IMR-90 (cell line): ENCODE results near the gene PARL. TPM values are rescaled to one million over a fixed set of nuclear protein-coding genes. Genes with fewer than 3 reads are reported as not detected.

ENCODE experiments used
- ATAC-seq: fragments of 200-7000 bp; cut with Tn5 transposase; 2 replicates; pipeline ENCODE4 v1.9.1; 2020; ENCODE audit warnings: low read depth, mild to moderate bottlenecking, moderate library complexity
- BruUV-seq: library from RNA; stranded (reverse); fragments of 400-500 nt; replicated peaks from 2 replicates; lab custom pipeline; 2021; lab: Mats Ljungman, UMichigan
- CTCF ChIA-PET: fragments of 300-600 bp; formaldehyde crosslinking; extraction: SDS; loops from one replicate; lab custom pipeline; 2021; ENCODE audit warnings: antibody characterized with exemption; lab: Yijun Ruan, JAX
- POLR2A ChIA-PET: fragments of 300-600 bp; sonication (Branson Sonifier 250); formaldehyde crosslinking; loops from one replicate; lab custom pipeline; 2022; ENCODE audit warnings: antibody characterized with exemption; ENCODE audit not compliant: unreplicated experiment; lab: Charles Lee
- DNase-seq: peaks from one replicate; pipeline ENCODE4 v3.0.0; 2013
- H2AFZ ChIP-seq: replicated peaks from 2 replicates; pipeline ENCODE3; 2013; ENCODE audit warnings: low read length, mild to moderate bottlenecking; ENCODE audit not compliant: poor library complexity
- H2AK5ac ChIP-seq: 2 replicates; pipeline ENCODE4 v1.6.1; 2013; ENCODE audit warnings: low read depth, low read length, inconsistent platforms
- H2AK9ac ChIP-seq: replicated peaks from 2 replicates; pipeline ENCODE3; 2013; ENCODE audit warnings: mild to moderate bottlenecking, low read depth, low read length, moderate library complexity; ENCODE audit not compliant: poor library complexity
- H2BK120ac ChIP-seq: 2 replicates; pipeline ENCODE4 v1.6.1; 2013; ENCODE audit warnings: low read depth, low read length, inconsistent platforms
- H2BK15ac ChIP-seq: 3 replicates; pipeline ENCODE4 v1.6.1; 2013; ENCODE audit warnings: low read depth, low read length, inconsistent platforms
- H2BK20ac ChIP-seq: 2 replicates; pipeline ENCODE4 v1.6.1; 2013; ENCODE audit warnings: low read depth, mild to moderate bottlenecking, inconsistent platforms, low read length, moderate library complexity
- H2BK5ac ChIP-seq: 2 replicates; pipeline ENCODE4 v1.6.1; 2013; ENCODE audit warnings: mild to moderate bottlenecking, low read depth, low read length, inconsistent platforms; ENCODE audit not compliant: poor library complexity, severe bottlenecking
- H3K14ac ChIP-seq: replicated peaks from 2 replicates; pipeline ENCODE4 v1.6.1; 2013; ENCODE audit warnings: low read depth, low read length, inconsistent platforms
- H3K18ac ChIP-seq: 2 replicates; pipeline ENCODE4 v1.6.1; 2013; ENCODE audit warnings: low read depth, low read length, control low read depth
- H3K23ac ChIP-seq: 2 replicates; pipeline ENCODE4 v1.6.1; 2013; ENCODE audit warnings: low read depth, low read length, inconsistent platforms
- H3K27ac ChIP-seq: 2 replicates; pipeline ENCODE4 v1.5.1; 2013; ENCODE audit warnings: mild to moderate bottlenecking, control low read depth, low read length; ENCODE audit not compliant: insufficient read depth
- H3K27me3 ChIP-seq: 2 replicates; pipeline ENCODE4 v1.6.1; 2013; ENCODE audit warnings: low read length; ENCODE audit not compliant: control insufficient read depth, insufficient read depth
- H3K36me3 ChIP-seq: 2 replicates; pipeline ENCODE4 v1.6.1; 2013; ENCODE audit warnings: low read length, mixed read lengths; ENCODE audit not compliant: control insufficient read depth, insufficient read depth
- H3K4ac ChIP-seq: 2 replicates; pipeline ENCODE4 v1.6.1; 2013; ENCODE audit warnings: low read depth, low read length, inconsistent platforms
- H3K4me1 ChIP-seq: 2 replicates; pipeline ENCODE4 v1.6.1; 2013; ENCODE audit warnings: low read length, mixed read lengths; ENCODE audit not compliant: control insufficient read depth, insufficient read depth
- H3K4me2 ChIP-seq: 2 replicates; pipeline ENCODE4 v1.6.1; 2013; ENCODE audit warnings: low read depth, mild to moderate bottlenecking, control low read depth, low read length, moderate library complexity
- H3K4me3 ChIP-seq: 2 replicates; pipeline ENCODE4 v1.5.1; 2013; ENCODE audit warnings: low read depth, mild to moderate bottlenecking, control low read depth, low read length, moderate library complexity; ENCODE audit not compliant: insufficient read depth
- H3K56ac ChIP-seq: 2 replicates; pipeline ENCODE4 v1.6.1; 2013; ENCODE audit warnings: low read length, inconsistent platforms; ENCODE audit not compliant: insufficient read depth; ENCODE audit errors: extremely low read depth
- H3K79me1 ChIP-seq, 2 experiments: 2 replicates each; pipeline ENCODE4 v1.6.1; 2013; ENCODE audit warnings: low read length in 2 of 2, inconsistent platforms in 1 of 2, low read depth in 1 of 2
- H3K9ac ChIP-seq: 2 replicates; pipeline ENCODE4 v1.6.1; 2013; ENCODE audit warnings: low read depth, low read length, control low read depth
- H3K9me1 ChIP-seq: 2 replicates; pipeline ENCODE4 v1.6.1; 2013; ENCODE audit warnings: low read length, inconsistent platforms; ENCODE audit not compliant: insufficient read depth
- H3K9me3 ChIP-seq: 2 replicates; pipeline ENCODE4 v1.6.1; 2013; ENCODE audit warnings: low read length; ENCODE audit not compliant: control insufficient read depth, insufficient read depth
- H4K20me1 ChIP-seq: 2 replicates; pipeline ENCODE4 v1.6.1; 2013; ENCODE audit warnings: low read length, inconsistent platforms; ENCODE audit not compliant: insufficient read depth
- H4K5ac ChIP-seq: 2 replicates; pipeline ENCODE4 v1.6.1; 2013; ENCODE audit warnings: mild to moderate bottlenecking, low read depth, low read length, control low read depth
- H4K8ac ChIP-seq, 2 experiments: 2 replicates each; pipeline ENCODE4 v1.6.1; 2013; ENCODE audit warnings: low read depth in 2 of 2, low read length in 2 of 2, control low read depth in 1 of 2, inconsistent platforms in 1 of 2
- H4K91ac ChIP-seq: 2 replicates; pipeline ENCODE4 v1.6.1; 2013; ENCODE audit warnings: low read depth, low read length, inconsistent platforms; ENCODE audit not compliant: insufficient read depth
- BHLHE40 ChIP-seq: fragments of 150-350 bp; IDR thresholded peaks from 2 replicates; pipeline ENCODE4 v1.6.1; 2016; ENCODE audit warnings: mild to moderate bottlenecking, low read depth, low read length
- CEBPB ChIP-seq: IDR thresholded peaks from 2 replicates; pipeline ENCODE4 v1.6.1; 2012; ENCODE audit warnings: low read depth, low read length, improper control_type of control experiment
- CTCF ChIP-seq: conservative IDR thresholded peaks from 2 replicates; pipeline ENCODE4 v1.5.1; 2012; ENCODE audit warnings: mild to moderate bottlenecking, low read depth, low read length, improper control_type of control experiment
- FOS ChIP-seq: fragments of 150-350 bp; IDR thresholded peaks from 2 replicates; pipeline ENCODE4 v1.6.1; 2016; ENCODE audit warnings: low read depth, low read length
- MAZ ChIP-seq: IDR thresholded peaks from 2 replicates; pipeline ENCODE4 v1.6.1; 2012; ENCODE audit warnings: low read depth, mild to moderate bottlenecking, low read length, improper control_type of control experiment, moderate library complexity, borderline replicate concordance
- MXI1 ChIP-seq: IDR thresholded peaks from 2 replicates; pipeline ENCODE4 v1.6.1; 2012; ENCODE audit warnings: low read depth, mild to moderate bottlenecking, low read length, moderate library complexity, borderline replicate concordance
- NFE2L2 ChIP-seq: fragments of 150-350 bp; IDR thresholded peaks from 2 replicates; pipeline ENCODE4 v1.6.1; 2016; ENCODE audit warnings: low read depth, mild to moderate bottlenecking, low read length
- POLR2A ChIP-seq: IDR thresholded peaks from 2 replicates; pipeline ENCODE4 v1.6.1; 2012; ENCODE audit warnings: mild to moderate bottlenecking, low read depth, low read length
- RAD21 ChIP-seq: IDR thresholded peaks from 2 replicates; pipeline ENCODE4 v1.6.1; 2012; ENCODE audit warnings: low read length, improper control_type of control experiment
- RCOR1 ChIP-seq: IDR thresholded peaks from 2 replicates; pipeline ENCODE4 v1.6.1; 2012; ENCODE audit warnings: mild to moderate bottlenecking, low read length, improper control_type of control experiment; ENCODE audit not compliant: insufficient replicate concordance
- RFX5 ChIP-seq: IDR thresholded peaks from 2 replicates; pipeline ENCODE4 v1.8.0; 2012; ENCODE audit warnings: low read depth, mild to moderate bottlenecking, low read length, moderate library complexity
- SMC3 ChIP-seq: fragments of 150-350 bp; IDR thresholded peaks from 2 replicates; pipeline ENCODE4 v1.6.1; 2016; ENCODE audit warnings: low read depth, mild to moderate bottlenecking, antibody characterized with exemption, low read length, moderate library complexity
- WGBS, 2 experiments: methylation state at CpG; one replicate each; pipeline versions ENCODE4 v1.1.5 to v1.1.7; 2013; ENCODE audit warnings: missing lambda C conversion rate in 2 of 2; ENCODE audit not compliant: insufficient read length in 1 of 2; ENCODE audit errors: extremely low coverage in 2 of 2; 5-methylcytosine and 5-hydroxymethylcytosine counted together
- dilution Hi-C: fragments of 300-500 bp; cut with HindIII; formaldehyde crosslinking; loops from one replicate; pipeline ENCODE4 v1.14.3; 2018; ENCODE audit warnings: low sequenced_read_pairs; ENCODE audit not compliant: unreplicated experiment
- in situ Hi-C: fragments of 300-500 bp; cut with MboI; formaldehyde crosslinking; loops from 3 replicates; pipeline ENCODE4 v1.14.3; 2019; ENCODE audit warnings: low sequenced_read_pairs, inconsistent platforms, mixed read lengths
- intact Hi-C: fragments of 100-400 bp; cut with micrococcal nuclease; formaldehyde crosslinking; loops from 2 replicates; pipeline ENCODE4 v1.10.0; 2022
- polyA plus RNA-seq, 3 experiments: library from polyadenylated mRNA; depleted of rRNA; stranded (reverse); fragments of >200 nt; gene quantifications; 2 replicates each; pipeline ENCODE4 v1.2.3, GENCODE V29; 2012; ENCODE audit warnings: low replicate concordance in 1 of 3
- total RNA-seq: library from RNA; depleted of rRNA; stranded (reverse); fragments of >200 nt; gene quantifications from 2 replicates; pipeline ENCODE4 v1.2.3, GENCODE V29; 2012
- TF ChIP-seq, protein P1 (sequence below): fragments of 150-350 bp; IDR thresholded peaks from 2 replicates; pipeline ENCODE4 v1.6.1; 2016; ENCODE audit warnings: low read depth, mild to moderate bottlenecking, low read length, moderate library complexity, borderline replicate concordance

Gene PARL
- total and polyA plus RNA-seq, 2 of the 4 experiments (the other 2 are of a cell fraction): 35.5 to 42.6 TPM

DNA sequence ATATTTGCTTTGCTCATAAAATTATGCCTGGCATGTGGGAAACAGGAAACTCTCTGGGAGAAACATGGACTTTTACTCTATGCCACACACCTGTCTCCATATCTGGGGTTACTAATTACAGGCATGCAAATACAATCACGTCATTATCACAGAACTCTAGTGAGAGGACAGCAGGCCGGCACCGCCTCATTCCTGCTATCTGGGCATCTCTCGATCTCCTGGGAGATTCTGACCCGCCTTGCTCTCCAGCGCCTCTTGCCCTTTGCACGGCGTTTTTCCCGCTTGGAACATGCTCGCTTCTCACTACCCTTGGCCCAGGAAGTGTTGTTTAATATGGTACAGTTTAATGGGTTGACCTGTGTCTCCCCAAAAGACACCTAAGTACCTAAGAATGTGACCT, 45.4 kb upstream of the PARL start:
- no peak overlapping the region for H4K8ac ChIP-seq

More for the DNA sequence above, 45.4 kb upstream of the PARL start:
- Histone ChIP-seq H3K56ac (no peak overlapping the region), H2BK20ac (no peak overlapping the region), H3K4me1 (peaks cover 2% of the 10 kb centered on the region), H3K27ac (no peak overlapping the region), H3K4ac (no peak overlapping the region), H3K27me3 (no peaks in the 10 kb centered on the region), H3K18ac (no peak overlapping the region), H2AK9ac (no peak overlapping the region), H4K5ac (no peak overlapping the region), H2AK5ac (no peak overlapping the region), H3K79me1 (no peaks in the 10 kb centered on the region; a peak in 1 of 4 replicates), H3K9ac (no peak overlapping the region), H3K23ac (no peak overlapping the region), H2AFZ (no peak overlapping the region), H4K91ac (no peak overlapping the region), H3K9me3 (no peaks in the 10 kb centered on the region), H3K36me3 (peaks cover 19% of the 10 kb centered on the region), H3K4me3 (no peak overlapping the region), H2BK5ac (no peak overlapping the region), H4K20me1 (no peaks in the 10 kb centered on the region), H2BK15ac (no peak overlapping the region), H2BK120ac (no peak overlapping the region), H3K4me2 (no peak overlapping the region), H3K9me1 (0 out of 2 replicates have a peak, but pooled peaks cover 3% of the 10 kb centered on the region), H3K14ac (no peak overlapping the region)
- ChIA-PET POLR2A (no interaction called here), CTCF (no interaction called here)
- dilution Hi-C loops (no loop called here), in situ Hi-C loops (no loop called here), intact Hi-C loops (no loop called here)
- ATAC-seq (no peak), DNase-seq (no peak)
- no CpG with 5 or more reads among the region's 10 CpGs for WGBS, 2 experiments
- no TSS peak for BruUV-seq
- TF ChIP-seq MAZ (no peak), NFE2L2 (no peak), CTCF (no peak), RCOR1 (no peak), POLR2A (no peak), SMC3 (no peak), FOS (no peak), MXI1 (no peak), BHLHE40 (no peak), RAD21 (no peak), CEBPB (no peak), RFX5 (no peak)
- TF ChIP-seq, protein P1, sequence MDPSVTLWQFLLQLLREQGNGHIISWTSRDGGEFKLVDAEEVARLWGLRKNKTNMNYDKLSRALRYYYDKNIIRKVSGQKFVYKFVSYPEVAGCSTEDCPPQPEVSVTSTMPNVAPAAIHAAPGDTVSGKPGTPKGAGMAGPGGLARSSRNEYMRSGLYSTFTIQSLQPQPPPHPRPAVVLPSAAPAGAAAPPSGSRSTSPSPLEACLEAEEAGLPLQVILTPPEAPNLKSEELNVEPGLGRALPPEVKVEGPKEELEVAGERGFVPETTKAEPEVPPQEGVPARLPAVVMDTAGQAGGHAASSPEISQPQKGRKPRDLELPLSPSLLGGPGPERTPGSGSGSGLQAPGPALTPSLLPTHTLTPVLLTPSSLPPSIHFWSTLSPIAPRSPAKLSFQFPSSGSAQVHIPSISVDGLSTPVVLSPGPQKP: no peak
